ENCODE measurements around the gene FBH1. TPM values are rescaled to one million over a fixed set of nuclear protein-coding genes. Genes with fewer than 3 reads are reported as not detected.

FBH1 gene
- 31.4 to 45.8 TPM (median 42.4 TPM) in 5 replicates for total RNA-seq (2022; extraction: Qiagen RNA extraction)

DNA sequence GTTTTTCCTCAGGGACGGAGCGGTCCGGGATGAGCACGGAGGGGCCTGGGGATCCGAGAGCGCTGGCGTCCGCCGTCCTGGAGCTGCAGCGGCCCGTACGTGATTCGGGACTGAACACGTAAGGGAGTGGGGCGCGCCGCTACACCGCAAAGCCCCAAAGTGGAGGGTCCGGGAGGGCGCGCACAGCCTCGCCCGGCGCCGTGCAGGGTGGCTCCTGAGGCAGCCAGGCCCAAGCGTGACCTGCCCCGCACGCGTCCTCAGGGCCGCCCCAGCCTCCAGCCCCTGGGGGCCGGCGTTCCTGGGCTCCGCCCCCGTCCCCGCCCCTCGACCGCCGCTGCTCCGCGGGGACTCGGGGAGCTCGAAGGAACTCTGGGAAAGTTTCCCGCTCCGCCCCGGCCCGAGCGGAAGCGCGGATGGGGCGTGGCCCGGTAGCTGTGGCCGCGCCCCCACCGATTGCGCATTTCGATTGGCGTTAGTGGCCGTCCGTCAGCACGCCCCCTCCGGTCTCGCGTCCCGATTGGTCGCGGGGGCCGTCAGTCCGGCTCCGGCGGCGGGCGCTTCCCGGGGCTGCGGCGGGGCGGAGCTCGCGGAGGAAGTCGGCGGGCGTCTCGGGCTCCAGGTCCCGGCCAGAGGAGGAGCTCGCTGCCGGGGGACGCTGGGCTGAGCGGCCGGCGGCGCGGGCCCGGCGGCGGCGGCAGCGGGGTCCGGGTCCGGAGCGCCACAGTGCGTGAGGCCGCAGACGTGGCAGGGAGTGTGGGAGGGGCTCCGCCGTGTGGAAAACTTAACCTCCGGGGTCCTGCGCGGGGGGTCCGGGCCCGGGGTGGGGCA, at the start of gene FBH1, which contains the start of gene ANKRD16:
Gene FBH1, plus strand, starts transcription at position 620 of the 828 bp plus-strand sequence. Its CDS starts 103 bp downstream, at position 723.
Gene ANKRD16, minus strand, starts transcription at position 270 of the 828 bp plus-strand sequence. CDS start 539 bp downstream, outside the sequence.

DNA sequence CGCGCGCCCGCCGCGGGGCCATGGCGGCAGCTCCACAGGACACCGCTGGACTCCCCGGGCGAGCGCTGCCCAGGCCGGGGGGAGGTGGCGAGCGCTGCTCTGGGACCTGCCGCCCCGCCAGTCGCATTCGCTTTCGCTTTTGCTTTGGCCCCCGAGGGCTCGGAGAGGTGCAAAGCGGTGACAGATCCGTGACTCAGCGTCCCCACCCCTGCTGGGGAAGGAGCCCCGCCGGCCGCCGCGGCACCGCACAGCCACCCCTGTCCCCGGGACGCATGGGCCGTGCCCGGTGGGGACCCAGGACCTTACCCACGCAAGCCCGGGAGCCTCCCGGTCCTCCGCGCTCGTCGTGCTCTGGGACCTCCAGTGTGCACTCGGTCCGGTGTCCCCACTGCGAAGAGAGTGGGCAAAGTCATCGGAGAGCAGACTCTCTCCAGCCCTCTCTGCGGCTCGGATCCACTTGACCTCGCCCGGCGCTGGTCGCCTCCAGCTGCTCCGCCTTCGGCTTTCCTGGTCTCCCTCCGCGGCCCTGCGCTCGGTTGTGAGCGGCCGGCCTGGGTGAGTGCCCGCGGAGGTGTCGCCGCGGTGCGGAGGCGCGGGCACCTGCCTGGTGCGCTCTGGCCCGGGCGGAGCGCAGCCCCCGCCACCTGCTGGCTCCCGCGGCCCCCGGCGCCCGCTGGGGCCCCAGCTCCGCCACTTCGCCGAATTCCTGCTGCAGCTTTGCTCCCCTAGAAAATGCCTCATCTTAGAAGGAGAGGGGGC, 87.6 kb downstream of the FBH1 start, which contains the start of gene IL15RA:
Gene IL15RA, minus strand, starts transcription at position 73 of the 759 bp plus-strand sequence. Its CDS starts 51 bp downstream, at position 22.

Other genes starting within 250 kb of the FBH1 start
- gene ASB13, start 223.6 kb upstream of the FBH1 start, total RNA-seq (2022; extraction: Qiagen RNA extraction) = 20.5 to 26.8 TPM (median 22.4 TPM) in 5 replicates
- 23.1 to 41.6 TPM (median 33.4 TPM) in 5 replicates for gene TASOR2, start 205.4 kb upstream of the FBH1 start, total RNA-seq (2022; extraction: Qiagen RNA extraction)
- gene GDI2, start 76.8 kb upstream of the FBH1 start, total RNA-seq (2022; extraction: Qiagen RNA extraction) = 194 to 296 TPM (median 211 TPM) in 5 replicates
- 8.3 to 11.4 TPM (median 10.6 TPM) in 5 replicates for gene ANKRD16, start 350 bp upstream of the FBH1 start, total RNA-seq (2022; extraction: Qiagen RNA extraction)
- 2.0 to 2.9 TPM (median 2.5 TPM) in 5 replicates for gene IL15RA, start 87.3 kb downstream of the FBH1 start, total RNA-seq (2022; extraction: Qiagen RNA extraction)
- gene IL2RA, start 172.1 kb downstream of the FBH1 start, total RNA-seq (2022; extraction: Qiagen RNA extraction) = not detected in 5 replicates
- gene RBM17, start 198.8 kb downstream of the FBH1 start, total RNA-seq (2022; extraction: Qiagen RNA extraction) = 102 to 116 TPM (median 113 TPM) in 5 replicates

Data from A549 treated with Hydrocortisone at 1 μM for 4 hours (cell line).